SK-N-SH (cell line): ENCODE results near the gene TMPRSS11F. TPM values are rescaled to one million over a fixed set of nuclear protein-coding genes. Genes with fewer than 3 reads are reported as not detected.

Source experiments
- CTCF ChIA-PET: fragments of 300-600, 350-600 bp; formaldehyde crosslinking; extraction: SDS; loops from one replicate; lab custom pipeline; 2021; lab: Yijun Ruan, JAX
- POLR2A ChIA-PET: fragments of 350-600 bp; sonication (Branson Sonifier 250); formaldehyde crosslinking; extraction: SDS; loops from one replicate; lab custom pipeline; 2020; ENCODE audit warnings: antibody characterized with exemption, inconsistent platforms; lab: Yijun Ruan, JAX
- DNase-seq: peaks from one replicate; pipeline ENCODE4 v3.0.0; 2012
- H2AFZ ChIP-seq: fragments of 200-600 bp; sonication (generic); 2 replicates; pipeline ENCODE4 v1.8.1; 2016; ENCODE audit warnings: antibody characterized with exemption, mild to moderate bottlenecking, low read depth
- H3F3A ChIP-seq: fragments of 200-600 bp; sonication (generic); replicated peaks from 2 replicates; pipeline ENCODE3; 2016; ENCODE audit warnings: antibody characterized with exemption, mild to moderate bottlenecking; ENCODE audit not compliant: insufficient read depth
- H3K27ac ChIP-seq, 2 experiments: fragments of 200-500 bp in 1 of 2; fragments of 200-600 bp in 1 of 2; sonication (Bioruptor generic) in 1 of 2; sonication (generic), shearing (Covaris generic) in 1 of 2; 2 replicates each; pipeline versions ENCODE4 v1.5.1 to v1.6.1; 2014 to 2016; ENCODE audit warnings: low read depth in 2 of 2, inconsistent platforms in 1 of 2, low read length in 1 of 2, mild to moderate bottlenecking in 1 of 2, mixed read lengths in 1 of 2
- H3K27me3 ChIP-seq: fragments of 200-600 bp; sonication (generic), shearing (Covaris generic); 2 replicates; pipeline ENCODE4 v1.6.1; 2016; ENCODE audit warnings: mixed run types; ENCODE audit not compliant: insufficient read depth
- H3K36me3 ChIP-seq, 2 experiments: fragments of 200-500 bp in 1 of 2; fragments of 200-600 bp in 1 of 2; sonication (Bioruptor generic) in 1 of 2; sonication (generic) in 1 of 2; replicated peaks in 1 of 2; 2 replicates each; pipeline versions ENCODE3 to v1.5.1; 2014 to 2016; ENCODE audit warnings: low read length in 1 of 2, mild to moderate bottlenecking in 1 of 2; ENCODE audit not compliant: insufficient read depth in 2 of 2, control insufficient read depth in 1 of 2
- H3K4me1 ChIP-seq, 2 experiments: fragments of 200-500 bp in 1 of 2; fragments of 200-600 bp in 1 of 2; sonication (Bioruptor generic) in 1 of 2; sonication (generic), shearing (Covaris generic) in 1 of 2; 2 replicates each; pipeline versions ENCODE4 v1.5.1 to v1.6.1; 2014 to 2016; ENCODE audit warnings: low read depth in 1 of 2, low read length in 1 of 2, mixed run types in 1 of 2; ENCODE audit not compliant: insufficient read depth in 2 of 2, control insufficient read depth in 1 of 2
- H3K4me2 ChIP-seq: fragments of 200-600 bp; sonication (generic), shearing (Covaris generic); 2 replicates; pipeline ENCODE4 v1.6.1; 2017; ENCODE audit warnings: mixed run types
- H3K4me3 ChIP-seq, 2 experiments: fragments of 200-500 bp in 1 of 2; fragments of 200-600 bp in 1 of 2; sonication (Bioruptor generic) in 1 of 2; sonication (generic), shearing (Covaris generic) in 1 of 2; 2 replicates each; pipeline versions ENCODE4 v1.5.1 to v1.8.1; 2014 to 2016; ENCODE audit warnings: low read depth in 2 of 2, inconsistent platforms in 1 of 2, low read length in 1 of 2, mild to moderate bottlenecking in 1 of 2, mixed read lengths in 1 of 2, moderate library complexity in 1 of 2
- H3K79me2 ChIP-seq: fragments of 200-600 bp; sonication (generic); 2 replicates; pipeline ENCODE4 v1.8.1; 2017; ENCODE audit warnings: mild to moderate bottlenecking; ENCODE audit not compliant: insufficient read depth
- H3K9ac ChIP-seq: fragments of 200-600 bp; sonication (generic); 2 replicates; pipeline ENCODE4 v1.6.1; 2017; ENCODE audit warnings: mixed run types
- H3K9me2 ChIP-seq: fragments of 200-600 bp; sonication (generic); 2 replicates; pipeline ENCODE4 v1.6.1; 2017; ENCODE audit warnings: mixed run types
- H3K9me3 ChIP-seq: fragments of 200-600 bp; sonication (generic); 2 replicates; pipeline ENCODE4 v1.6.1; 2017; ENCODE audit warnings: mixed run types, mild to moderate bottlenecking, moderate library complexity
- H4K20me1 ChIP-seq: fragments of 200-600 bp; sonication (generic); 2 replicates; pipeline ENCODE4 v1.6.1; 2017; ENCODE audit warnings: mild to moderate bottlenecking, mixed run types; ENCODE audit not compliant: insufficient read depth
- ELF1 ChIP-seq: IDR thresholded peaks from 2 replicates; pipeline ENCODE4 v1.4.0; 2012
- FOSL2 ChIP-seq: IDR thresholded peaks from 2 replicates; pipeline ENCODE4 v1.4.0; 2012; ENCODE audit warnings: low read depth, mild to moderate bottlenecking, moderate library complexity, borderline replicate concordance
- FOXJ3 ChIP-seq: sonication (generic); formaldehyde crosslinking; IDR thresholded peaks from 2 replicates; pipeline ENCODE4 v1.5.1; 2020; ENCODE audit warnings: mild to moderate bottlenecking, missing genetic modification reagents
- FOXM1 ChIP-seq: IDR thresholded peaks from 2 replicates; pipeline ENCODE4 v1.4.0; 2012; ENCODE audit warnings: low read depth, mild to moderate bottlenecking
- JUND ChIP-seq: IDR thresholded peaks from 2 replicates; pipeline ENCODE4 v1.4.0; 2012
- MXI1 ChIP-seq: IDR thresholded peaks from 2 replicates; pipeline ENCODE4 v1.6.1; 2012; ENCODE audit warnings: mild to moderate bottlenecking, low read depth, low read length, improper control_type of control experiment
- NFIC ChIP-seq: IDR thresholded peaks from 2 replicates; pipeline ENCODE4 v1.4.0; 2012; ENCODE audit warnings: borderline replicate concordance
- SIN3A ChIP-seq: IDR thresholded peaks from 2 replicates; pipeline ENCODE4 v1.6.1; 2012; ENCODE audit warnings: low read depth, mild to moderate bottlenecking, low read length, moderate library complexity, borderline replicate concordance
- SMC3 ChIP-seq: IDR thresholded peaks from 2 replicates; pipeline ENCODE4 v1.6.1; 2012; ENCODE audit warnings: low read depth, low read length, improper control_type of control experiment
- TCF12 ChIP-seq: IDR thresholded peaks from 2 replicates; pipeline ENCODE4 v1.4.0; 2012
- WGBS: methylation state at CpG from one replicate; pipeline ENCODE4 v1.1.6; 2017; ENCODE audit warnings: low lambda C conversion rate; 5-methylcytosine and 5-hydroxymethylcytosine counted together
- polyA plus RNA-seq, 3 experiments: library from polyadenylated mRNA; depleted of rRNA; stranded (reverse); fragments of >200 nt; gene quantifications; 2 replicates each; pipeline ENCODE4 v1.2.3, GENCODE V29; 2012
- TF ChIP-seq, protein P1 (sequence below): IDR thresholded peaks from 2 replicates; pipeline ENCODE4; 2012
- TF ChIP-seq, protein P2 (sequence below): fragments of 200-600 bp; sonication (generic); IDR thresholded peaks from 2 replicates; pipeline ENCODE4 v1.6.1; 2017; ENCODE audit warnings: antibody characterized with exemption, mild to moderate bottlenecking, moderate library complexity
- TF ChIP-seq, protein P3 (sequence below): IDR thresholded peaks from 2 replicates; pipeline ENCODE4 v1.4.0; 2012; ENCODE audit warnings: low read depth

TMPRSS11F gene
- polyA plus RNA-seq, 1 of the 3 experiments (the other 2 are of a cell fraction) = not detected

DNA sequence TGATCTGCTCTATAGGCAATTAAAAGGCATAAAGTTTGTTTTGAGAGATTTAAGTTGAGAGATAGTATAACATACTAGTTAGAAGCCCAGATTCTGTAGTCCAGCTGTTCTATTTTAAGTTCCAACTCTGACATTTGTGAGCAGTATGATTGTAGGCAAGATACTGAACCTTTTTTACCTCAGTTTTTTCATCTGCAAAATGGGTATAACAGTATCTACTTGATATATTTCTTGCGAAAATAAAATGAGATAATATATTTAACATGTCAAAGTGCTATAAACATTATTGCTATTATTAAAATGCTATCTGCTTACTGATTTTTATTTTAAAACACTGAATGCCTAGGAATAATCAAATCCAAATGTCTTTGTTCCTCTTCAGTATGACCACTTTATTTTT lies 19.2 kb downstream of the TMPRSS11F start:
- WGBS = 3% methylated on average over 1 of the region's 1 CpG
- POLR2A ChIA-PET = no interaction called here
- DNase-seq = no peak

DNA sequence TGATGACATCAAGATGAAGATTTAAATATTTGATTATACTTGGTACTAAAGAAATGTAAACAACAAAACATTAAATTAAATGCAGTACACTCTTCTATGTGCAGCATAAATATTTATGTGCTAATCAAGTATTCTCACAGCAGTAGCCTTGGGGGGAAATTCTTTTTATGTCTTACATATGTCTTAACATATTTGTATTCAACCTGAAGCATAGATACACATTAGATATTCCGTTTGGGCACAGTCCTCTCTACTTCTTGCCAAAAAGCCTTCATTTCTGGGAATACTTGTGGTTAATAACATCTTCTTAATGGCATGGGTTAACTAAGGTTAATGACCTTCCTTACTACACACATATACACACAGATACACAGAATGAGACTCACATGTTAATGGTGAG lies 19.8 kb downstream of the TMPRSS11F start:
- Histone ChIP-seq H3K4me1 (no peaks in the 10 kb centered on the region), H3K27me3 (no peaks in the 10 kb centered on the region), H2AFZ (no peak overlapping the region), H4K20me1 (no peaks in the 10 kb centered on the region), H3K9me2 (no peaks in the 10 kb centered on the region), H3K4me3 (no peak overlapping the region), H3K36me3 (no peaks in the 10 kb centered on the region), H3K4me2 (no peak overlapping the region), H3K9me3 (no peaks in the 10 kb centered on the region; the same call in 1 of the 2 replicates), H3K27ac (no peak overlapping the region), H3K79me2 (no peaks in the 10 kb centered on the region), H3K9ac (no peak overlapping the region), H3F3A (no peaks in the 10 kb centered on the region)
- 0% methylated on average over 1 of the region's 1 CpG for WGBS
- DNase-seq = no peak
- CTCF ChIA-PET = no interaction called here
- no peak for TF ChIP-seq JUND
- TF ChIP-seq TCF12 = no peak
- no peak for TF ChIP-seq SIN3A
- TF ChIP-seq MXI1 = no peak
- TF ChIP-seq FOSL2 = no peak
- TF ChIP-seq, protein P1, sequence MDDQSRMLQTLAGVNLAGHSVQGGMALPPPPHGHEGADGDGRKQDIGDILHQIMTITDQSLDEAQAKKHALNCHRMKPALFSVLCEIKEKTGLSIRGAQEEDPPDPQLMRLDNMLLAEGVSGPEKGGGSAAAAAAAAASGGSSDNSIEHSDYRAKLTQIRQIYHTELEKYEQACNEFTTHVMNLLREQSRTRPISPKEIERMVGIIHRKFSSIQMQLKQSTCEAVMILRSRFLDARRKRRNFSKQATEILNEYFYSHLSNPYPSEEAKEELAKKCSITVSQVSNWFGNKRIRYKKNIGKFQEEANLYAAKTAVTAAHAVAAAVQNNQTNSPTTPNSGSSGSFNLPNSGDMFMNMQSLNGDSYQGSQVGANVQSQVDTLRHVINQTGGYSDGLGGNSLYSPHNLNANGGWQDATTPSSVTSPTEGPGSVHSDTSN = no peak
- TF ChIP-seq FOXJ3 (CRISPR knock-in tag) = no peak
- POLR2A ChIA-PET = no interaction called here

More for the DNA sequence above, 19.2 kb downstream of the TMPRSS11F start:
- H3K79me2 ChIP-seq = no peaks in the 10 kb centered on the region
- H3K9ac ChIP-seq = no peak overlapping the region
- H3K4me3 ChIP-seq = no peak overlapping the region
- TF ChIP-seq, protein P2, sequence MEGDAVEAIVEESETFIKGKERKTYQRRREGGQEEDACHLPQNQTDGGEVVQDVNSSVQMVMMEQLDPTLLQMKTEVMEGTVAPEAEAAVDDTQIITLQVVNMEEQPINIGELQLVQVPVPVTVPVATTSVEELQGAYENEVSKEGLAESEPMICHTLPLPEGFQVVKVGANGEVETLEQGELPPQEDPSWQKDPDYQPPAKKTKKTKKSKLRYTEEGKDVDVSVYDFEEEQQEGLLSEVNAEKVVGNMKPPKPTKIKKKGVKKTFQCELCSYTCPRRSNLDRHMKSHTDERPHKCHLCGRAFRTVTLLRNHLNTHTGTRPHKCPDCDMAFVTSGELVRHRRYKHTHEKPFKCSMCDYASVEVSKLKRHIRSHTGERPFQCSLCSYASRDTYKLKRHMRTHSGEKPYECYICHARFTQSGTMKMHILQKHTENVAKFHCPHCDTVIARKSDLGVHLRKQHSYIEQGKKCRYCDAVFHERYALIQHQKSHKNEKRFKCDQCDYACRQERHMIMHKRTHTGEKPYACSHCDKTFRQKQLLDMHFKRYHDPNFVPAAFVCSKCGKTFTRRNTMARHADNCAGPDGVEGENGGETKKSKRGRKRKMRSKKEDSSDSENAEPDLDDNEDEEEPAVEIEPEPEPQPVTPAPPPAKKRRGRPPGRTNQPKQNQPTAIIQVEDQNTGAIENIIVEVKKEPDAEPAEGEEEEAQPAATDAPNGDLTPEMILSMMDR = no peak
- no peak for TF ChIP-seq SMC3
- no peak for TF ChIP-seq MXI1
- TF ChIP-seq NFIC = no peak
- TF ChIP-seq ELF1 = no peak
- TF ChIP-seq TCF12 = no peak
- TF ChIP-seq, protein P3, sequence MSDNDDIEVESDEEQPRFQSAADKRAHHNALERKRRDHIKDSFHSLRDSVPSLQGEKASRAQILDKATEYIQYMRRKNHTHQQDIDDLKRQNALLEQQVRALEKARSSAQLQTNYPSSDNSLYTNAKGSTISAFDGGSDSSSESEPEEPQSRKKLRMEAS = no peak
- TF ChIP-seq FOXM1 = no peak
- H3K36me3 ChIP-seq = no peaks in the 10 kb centered on the region
- H3K4me2 ChIP-seq = no peak overlapping the region
- no peak overlapping the region for H3K27ac ChIP-seq
- no peaks in the 10 kb centered on the region for H4K20me1 ChIP-seq
- H3K9me3 ChIP-seq = no peaks in the 10 kb centered on the region; the same call in 1 of the 2 replicates
- no peaks in the 10 kb centered on the region for H3F3A ChIP-seq
- no peak overlapping the region for H2AFZ ChIP-seq
- CTCF ChIA-PET = no interaction called here
- no peaks in the 10 kb centered on the region for H3K27me3 ChIP-seq
- H3K4me1 ChIP-seq = no peaks in the 10 kb centered on the region
- H3K9me2 ChIP-seq = no peaks in the 10 kb centered on the region
